ENCODE results near the gene VSTM5. TPM values are rescaled to one million over a fixed set of nuclear protein-coding genes. Genes with fewer than 3 reads are reported as not detected.
A peak's percentile ranks its signal among the peaks of the same experiment; 100 is the strongest.
"Not testable (repeated sequence)": the region's sequence is repeated elsewhere in the genome, so short reads cannot be mapped to it uniquely, and the experiment has no call there.

Gene VSTM5
- total RNA-seq, 1 experiment from 2014 or later = not detected

- TF ChIP-seq, protein P1, sequence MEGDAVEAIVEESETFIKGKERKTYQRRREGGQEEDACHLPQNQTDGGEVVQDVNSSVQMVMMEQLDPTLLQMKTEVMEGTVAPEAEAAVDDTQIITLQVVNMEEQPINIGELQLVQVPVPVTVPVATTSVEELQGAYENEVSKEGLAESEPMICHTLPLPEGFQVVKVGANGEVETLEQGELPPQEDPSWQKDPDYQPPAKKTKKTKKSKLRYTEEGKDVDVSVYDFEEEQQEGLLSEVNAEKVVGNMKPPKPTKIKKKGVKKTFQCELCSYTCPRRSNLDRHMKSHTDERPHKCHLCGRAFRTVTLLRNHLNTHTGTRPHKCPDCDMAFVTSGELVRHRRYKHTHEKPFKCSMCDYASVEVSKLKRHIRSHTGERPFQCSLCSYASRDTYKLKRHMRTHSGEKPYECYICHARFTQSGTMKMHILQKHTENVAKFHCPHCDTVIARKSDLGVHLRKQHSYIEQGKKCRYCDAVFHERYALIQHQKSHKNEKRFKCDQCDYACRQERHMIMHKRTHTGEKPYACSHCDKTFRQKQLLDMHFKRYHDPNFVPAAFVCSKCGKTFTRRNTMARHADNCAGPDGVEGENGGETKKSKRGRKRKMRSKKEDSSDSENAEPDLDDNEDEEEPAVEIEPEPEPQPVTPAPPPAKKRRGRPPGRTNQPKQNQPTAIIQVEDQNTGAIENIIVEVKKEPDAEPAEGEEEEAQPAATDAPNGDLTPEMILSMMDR (conservative IDR thresholded peaks at IDR 0.05; ENCODE audit: low read depth, low read length) = no peak
- no peak for TF ChIP-seq EZH2 (IDR thresholded peaks at IDR 0.05; ENCODE audit: borderline replicate concordance, low read depth, low read length, poor library complexity, severe bottlenecking)
- ChIA-PET CTCF (interaction anchor here (0.7 to 1.2 kb wide), 2 partner anchors 42 to 720 kb away, joined by 3 to 9 read pairs; partner anchors contain the start of genes C11orf54 and TAF1D), POLR2A (ENCODE audit: low non-redundant PET) (no interaction called here)
- no TSS peak for BruUV-seq (replicated peaks)
- Histone ChIP-seq H3K27me3 (replicated peaks; ENCODE audit: insufficient read depth, low read depth, low read length, poor library complexity) (no peaks in the 10 kb centered on the region), H3K36me3 (ENCODE audit: insufficient read depth, low read length, poor library complexity, severe bottlenecking) (peaks cover 10% of the 10 kb centered on the region), H3K4me3 (ENCODE audit: low read depth, low read length, poor library complexity, severe bottlenecking) (peak overlapping the region; percentile 83), H3K9me3 (ENCODE audit: low read depth, low read length, poor library complexity, severe bottlenecking) (no peaks in the 10 kb centered on the region), H3K4me1 (ENCODE audit: insufficient read depth, low read length, poor library complexity, severe bottlenecking) (peaks cover 20% of the 10 kb centered on the region), H3K27ac (ENCODE audit: low read depth, low read length, poor library complexity, severe bottlenecking) (peak overlapping the region; percentile 94)
- no peak for DNase-seq (ENCODE audit: low spot score)
- intact Hi-C loops (cut with micrococcal nuclease; ENCODE audit: unreplicated experiment) = no loop called here
These were observed 67.1 kb downstream of the VSTM5 start for GRCh38 chr11:93783362-93783761.

DNA sequence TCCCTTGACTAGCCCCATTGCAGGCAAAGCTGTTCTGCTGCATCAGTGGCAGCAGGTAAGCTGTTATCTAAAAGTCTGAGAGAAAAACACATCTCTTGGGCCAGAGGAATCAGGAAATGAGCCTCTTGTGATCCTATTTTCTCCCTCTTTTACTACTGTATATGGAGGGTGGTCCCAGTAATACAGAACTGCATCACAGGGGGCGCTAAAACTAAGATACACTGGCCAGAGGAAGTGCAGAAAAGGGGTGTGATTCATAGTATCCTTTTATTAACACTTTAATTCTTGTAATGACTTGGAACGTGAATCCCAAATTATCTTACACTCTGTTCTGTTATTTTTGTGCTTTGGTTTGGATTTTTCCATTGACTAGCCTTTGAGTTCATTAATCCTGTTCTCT, 75.1 kb downstream of the VSTM5 start:
- no TSS peak for BruUV-seq (replicated peaks)
- TF ChIP-seq, protein P1 (conservative IDR thresholded peaks at IDR 0.05; ENCODE audit: low read depth, low read length) = peak; percentile 61
- TF ChIP-seq EZH2 (IDR thresholded peaks at IDR 0.05; ENCODE audit: borderline replicate concordance, low read depth, low read length, poor library complexity, severe bottlenecking) = no peak
- H3K9me3 ChIP-seq (ENCODE audit: low read depth, low read length, poor library complexity, severe bottlenecking) = no peaks in the 10 kb centered on the region
- no peaks in the 10 kb centered on the region for H3K4me1 ChIP-seq (ENCODE audit: insufficient read depth, low read length, poor library complexity, severe bottlenecking)
- no peak overlapping the region for H3K27ac ChIP-seq (ENCODE audit: low read depth, low read length, poor library complexity, severe bottlenecking)
- POLR2A ChIA-PET (ENCODE audit: low non-redundant PET) = no interaction called here
- peak; percentile 54 for DNase-seq (ENCODE audit: low spot score)
- no peaks in the 10 kb centered on the region for H3K36me3 ChIP-seq (ENCODE audit: insufficient read depth, low read length, poor library complexity, severe bottlenecking)
- intact Hi-C loops (cut with micrococcal nuclease; ENCODE audit: unreplicated experiment) = no loop called here
- H3K27me3 ChIP-seq (replicated peaks; ENCODE audit: insufficient read depth, low read depth, low read length, poor library complexity) = no peaks in the 10 kb centered on the region
- CTCF ChIA-PET = interaction anchor here (0.7 kb wide), 1 partner anchor 32 kb away, joined by 7 read pairs; no protein-coding TSS in a partner anchor
- H3K4me3 ChIP-seq (ENCODE audit: low read depth, low read length, poor library complexity, severe bottlenecking) = no peak overlapping the region

- H3K36me3 ChIP-seq (ENCODE audit: insufficient read depth, low read length, poor library complexity, severe bottlenecking); BruUV-seq (replicated peaks); H3K4me1 ChIP-seq (ENCODE audit: insufficient read depth, low read length, poor library complexity, severe bottlenecking); H3K9me3 ChIP-seq (ENCODE audit: low read depth, low read length, poor library complexity, severe bottlenecking); H3K27me3 ChIP-seq (replicated peaks; ENCODE audit: insufficient read depth, low read depth, low read length, poor library complexity); intact Hi-C loops (cut with micrococcal nuclease; ENCODE audit: unreplicated experiment); H3K27ac ChIP-seq (ENCODE audit: low read depth, low read length, poor library complexity, severe bottlenecking); POLR2A ChIA-PET (ENCODE audit: low non-redundant PET); H3K4me3 ChIP-seq (ENCODE audit: low read depth, low read length, poor library complexity, severe bottlenecking): not testable (repeated sequence)
- CTCF ChIA-PET = interaction anchor here (0.7 kb wide), 1 partner anchor 33 kb away, joined by 5 read pairs; the partner anchor contains the start of gene TAF1D
- DNase-seq (ENCODE audit: low spot score) = peak; percentile 61
These were observed 75.9 kb downstream of the VSTM5 start for GRCh38 chr11:93774560-93774959.

GRCh38 chr11:93773601-93774200, 76.7 kb downstream of the VSTM5 start:
- Histone ChIP-seq H3K27ac (ENCODE audit: low read depth, low read length, poor library complexity, severe bottlenecking) (no peak overlapping the region), H3K27me3 (replicated peaks; ENCODE audit: insufficient read depth, low read depth, low read length, poor library complexity) (no peaks in the 10 kb centered on the region), H3K4me3 (ENCODE audit: low read depth, low read length, poor library complexity, severe bottlenecking) (no peak overlapping the region), H3K36me3 (ENCODE audit: insufficient read depth, low read length, poor library complexity, severe bottlenecking) (no peaks in the 10 kb centered on the region), H3K9me3 (ENCODE audit: low read depth, low read length, poor library complexity, severe bottlenecking) (no peaks in the 10 kb centered on the region), H3K4me1 (ENCODE audit: insufficient read depth, low read length, poor library complexity, severe bottlenecking) (no peaks in the 10 kb centered on the region)
- no peak for DNase-seq (ENCODE audit: low spot score)
- no TSS peak for BruUV-seq (replicated peaks)
- no peak for TF ChIP-seq EZH2 (IDR thresholded peaks at IDR 0.05; ENCODE audit: borderline replicate concordance, low read depth, low read length, poor library complexity, severe bottlenecking)
- TF ChIP-seq, protein P1 (conservative IDR thresholded peaks at IDR 0.05; ENCODE audit: low read depth, low read length) = no peak
- ChIA-PET POLR2A (ENCODE audit: low non-redundant PET) (interaction anchor here (0.6 kb wide), 1 partner anchor 20 kb away, joined by 8 read pairs; no protein-coding TSS in a partner anchor), CTCF (no interaction called here)
- intact Hi-C loops (cut with micrococcal nuclease; ENCODE audit: unreplicated experiment) = no loop called here
